Mammary epithelial cell (primary cell): ENCODE data around the gene BRF1.

ENCODE experiments used
- EZH2 ChIP-seq: IDR thresholded peaks from 2 replicates; pipeline ENCODE4 v1.6.1; 2012; ENCODE audit warnings: low read length, inconsistent platforms, borderline replicate concordance
- TF ChIP-seq, protein P1 (sequence below), 2 donors: IDR thresholded peaks in 1 of 2; conservative IDR thresholded peaks in 1 of 2; 2 replicates each; pipeline ENCODE4 v1.5.1; 2011 to 2012; ENCODE audit warnings: inconsistent platforms in 2 of 2, low read length in 2 of 2, mild to moderate bottlenecking in 2 of 2, control low read depth in 1 of 2, low read depth in 1 of 2; ENCODE audit not compliant: insufficient read depth in 1 of 2; ENCODE audit errors: extremely low read depth in 1 of 2

GRCh38 chr14:105198588-105198987, 102.2 kb downstream of the BRF1 start:
- TF ChIP-seq, protein P1, sequence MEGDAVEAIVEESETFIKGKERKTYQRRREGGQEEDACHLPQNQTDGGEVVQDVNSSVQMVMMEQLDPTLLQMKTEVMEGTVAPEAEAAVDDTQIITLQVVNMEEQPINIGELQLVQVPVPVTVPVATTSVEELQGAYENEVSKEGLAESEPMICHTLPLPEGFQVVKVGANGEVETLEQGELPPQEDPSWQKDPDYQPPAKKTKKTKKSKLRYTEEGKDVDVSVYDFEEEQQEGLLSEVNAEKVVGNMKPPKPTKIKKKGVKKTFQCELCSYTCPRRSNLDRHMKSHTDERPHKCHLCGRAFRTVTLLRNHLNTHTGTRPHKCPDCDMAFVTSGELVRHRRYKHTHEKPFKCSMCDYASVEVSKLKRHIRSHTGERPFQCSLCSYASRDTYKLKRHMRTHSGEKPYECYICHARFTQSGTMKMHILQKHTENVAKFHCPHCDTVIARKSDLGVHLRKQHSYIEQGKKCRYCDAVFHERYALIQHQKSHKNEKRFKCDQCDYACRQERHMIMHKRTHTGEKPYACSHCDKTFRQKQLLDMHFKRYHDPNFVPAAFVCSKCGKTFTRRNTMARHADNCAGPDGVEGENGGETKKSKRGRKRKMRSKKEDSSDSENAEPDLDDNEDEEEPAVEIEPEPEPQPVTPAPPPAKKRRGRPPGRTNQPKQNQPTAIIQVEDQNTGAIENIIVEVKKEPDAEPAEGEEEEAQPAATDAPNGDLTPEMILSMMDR (conservative IDR thresholded peaks at IDR 0.05 in 1 of 2, IDR thresholded peaks at IDR 0.05 in 1 of 2; ENCODE audit: extremely low read depth in 1 of 2, insufficient read depth in 1 of 2, low read depth in 1 of 2, low read length in 2 of 2), result no peak
- no peak for TF ChIP-seq EZH2
